SKM-1 treated with dmso at 0.1 percent for 144 hours (cell line): Measurements from ENCODE around the gene ZSCAN25.
"Not testable (repeated sequence)": the region's sequence is repeated elsewhere in the genome, so short reads cannot be mapped to it uniquely, and the experiment has no call there.

Experiments
- DNase-seq: peaks from one replicate; lab custom pipeline; 2025; ENCODE audit not compliant: unreplicated experiment; lab: John Stamatoyannopoulos, UW

The ZSCAN25 gene

GRCh38 chr7:99644431-99644830 lies 27.7 kb downstream of the ZSCAN25 start:
- no peak for DNase-seq

GRCh38 chr7:99645590-99645989 lies 28.8 kb downstream of the ZSCAN25 start:
- DNase-seq: no peak

GRCh38 chr7:99648843-99649242 lies 32.1 kb downstream of the ZSCAN25 start:
- no peak for DNase-seq

GRCh38 chr7:99651290-99651689 lies 34.5 kb downstream of the ZSCAN25 start:
- DNase-seq: no peak

- DNase-seq: no peak
Measured at GRCh38 chr7:99652671-99653070, 35.9 kb downstream of the ZSCAN25 start.

- DNase-seq: not testable (repeated sequence)
Measured at GRCh38 chr7:99653269-99653668, 36.5 kb downstream of the ZSCAN25 start.

GRCh38 chr7:99653754-99654153 lies 37.0 kb downstream of the ZSCAN25 start:
- no peak for DNase-seq

GRCh38 chr7:99654626-99655025 lies 37.9 kb downstream of the ZSCAN25 start:
- DNase-seq: not testable (repeated sequence)

- DNase-seq: not testable (repeated sequence)
Measured at GRCh38 chr7:99657879-99658278, 41.1 kb downstream of the ZSCAN25 start.

GRCh38 chr7:99665312-99666012 lies 48.7 kb downstream of the ZSCAN25 start:
- DNase-seq: no peak

GRCh38 chr7:99666013-99666395 lies 49.3 kb downstream of the ZSCAN25 start:
- no peak for DNase-seq

GRCh38 chr7:99667179-99667578 lies 50.4 kb downstream of the ZSCAN25 start:
- no peak for DNase-seq

GRCh38 chr7:99668541-99668940 lies 51.8 kb downstream of the ZSCAN25 start:
- DNase-seq: no peak

- DNase-seq: no peak
Measured at GRCh38 chr7:99669782-99670181, 53.0 kb downstream of the ZSCAN25 start.

GRCh38 chr7:99672573-99672972 lies 55.8 kb downstream of the ZSCAN25 start:
- DNase-seq: no peak

GRCh38 chr7:99674995-99675742 lies 58.4 kb downstream of the ZSCAN25 start:
- DNase-seq: no peak

- no peak for DNase-seq
Measured at GRCh38 chr7:99677013-99677647, 60.4 kb downstream of the ZSCAN25 start.

- DNase-seq: no peak
Measured at GRCh38 chr7:99677648-99678045, 60.9 kb downstream of the ZSCAN25 start.

GRCh38 chr7:99679032-99679399 lies 62.3 kb downstream of the ZSCAN25 start:
- no peak for DNase-seq

GRCh38 chr7:99679400-99680191 lies 62.9 kb downstream of the ZSCAN25 start, which contains the start of gene CYP3A5:
Gene CYP3A5, minus strand, starts transcription at chr7:99679996. Its CDS starts 100 bp downstream, at chr7:99679896.
- DNase-seq: no peak
